IPS-18c (cell line): ENCODE results near the gene SMCP.

ENCODE experiments used
- H3K4me3 ChIP-seq: 2 replicates; pipeline ENCODE4 v1.7.0; 2013; ENCODE audit warnings: low read depth, mild to moderate bottlenecking, low read length, moderate library complexity; ENCODE audit not compliant: insufficient read depth
- H3K9me3 ChIP-seq: one replicate; pipeline ENCODE4 v1.6.1; 2013; ENCODE audit warnings: mild to moderate bottlenecking, low read length, moderate library complexity; ENCODE audit not compliant: control insufficient read depth, insufficient read depth

The SMCP gene

DNA sequence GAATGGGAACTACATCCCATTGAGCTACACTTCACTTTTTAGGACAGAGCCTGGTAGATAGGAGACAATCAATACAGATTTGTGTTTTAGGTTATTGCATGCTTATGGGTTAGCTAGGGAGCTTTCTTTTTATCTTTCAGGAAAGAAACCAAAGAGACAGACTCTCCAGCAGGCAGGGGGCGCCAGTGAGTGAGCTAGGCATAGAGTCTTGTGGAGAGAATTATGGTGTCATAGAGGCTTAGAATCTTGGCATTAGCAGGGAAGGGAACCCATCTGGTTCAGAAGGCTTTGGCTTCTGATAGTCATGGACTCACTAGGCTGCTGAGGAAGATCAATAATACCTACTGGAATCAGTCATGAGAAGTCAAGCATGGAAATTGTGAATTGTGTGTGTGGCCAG, at the start of gene SMCP:
Gene SMCP (plus strand): TSS at position 281 of the 400 bp plus-strand sequence. CDS start 6,101 bp downstream, outside the sequence.
- H3K9me3 ChIP-seq, result peaks cover 3% of the 10 kb centered on the region
- no peak within 1 kb of the TSS for H3K4me3 ChIP-seq

DNA sequence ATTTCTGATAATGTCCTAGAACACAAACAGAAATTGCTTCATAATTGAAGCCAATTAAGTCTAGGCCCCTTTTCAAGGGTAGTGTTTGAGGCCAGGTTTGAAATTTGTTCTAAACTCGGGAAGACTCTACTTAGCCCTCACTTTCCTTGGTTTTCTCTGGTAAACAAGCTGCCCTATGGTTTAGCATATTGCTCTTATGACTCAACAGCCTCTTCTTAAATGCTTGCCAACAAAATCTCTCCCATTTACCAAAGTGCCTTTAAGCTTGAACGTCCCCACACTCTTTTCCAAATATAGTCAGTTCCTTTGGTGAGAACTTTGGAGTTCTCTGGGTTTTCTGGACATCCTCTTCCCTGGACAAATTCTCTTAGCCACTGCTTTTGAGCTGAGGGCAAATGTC, 41.3 kb upstream of the SMCP start:
- Histone ChIP-seq H3K4me3 (no peak overlapping the region), H3K9me3 (peaks cover 2% of the 10 kb centered on the region)

DNA sequence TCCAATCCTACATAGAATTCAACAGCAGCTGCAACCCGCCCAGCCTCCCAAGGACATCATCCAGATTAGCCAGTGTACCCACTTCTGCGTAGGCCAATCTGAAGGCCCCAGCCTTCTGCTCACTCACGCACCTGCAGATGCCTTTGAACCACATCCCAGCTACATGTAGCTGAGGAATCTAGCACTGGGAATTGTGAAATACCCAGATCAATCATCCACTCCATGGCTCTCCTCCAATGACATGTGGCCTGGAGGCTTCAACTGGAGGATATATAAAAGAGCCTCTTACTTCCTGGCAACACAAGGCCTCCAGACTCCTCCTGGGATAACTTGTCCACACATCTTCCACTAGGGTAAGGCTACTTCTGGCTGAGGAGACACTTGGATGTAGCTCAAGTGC, 35.6 kb upstream of the SMCP start, which contains the start of gene LCE6A:
Gene LCE6A (plus strand): TSS at position 301 of the 400 bp plus-strand sequence. CDS start 665 bp downstream, outside the sequence.
- peaks cover 11% of the 10 kb centered on the region for H3K9me3 ChIP-seq
- H3K4me3 ChIP-seq, result no peak within 1 kb of the TSS

DNA sequence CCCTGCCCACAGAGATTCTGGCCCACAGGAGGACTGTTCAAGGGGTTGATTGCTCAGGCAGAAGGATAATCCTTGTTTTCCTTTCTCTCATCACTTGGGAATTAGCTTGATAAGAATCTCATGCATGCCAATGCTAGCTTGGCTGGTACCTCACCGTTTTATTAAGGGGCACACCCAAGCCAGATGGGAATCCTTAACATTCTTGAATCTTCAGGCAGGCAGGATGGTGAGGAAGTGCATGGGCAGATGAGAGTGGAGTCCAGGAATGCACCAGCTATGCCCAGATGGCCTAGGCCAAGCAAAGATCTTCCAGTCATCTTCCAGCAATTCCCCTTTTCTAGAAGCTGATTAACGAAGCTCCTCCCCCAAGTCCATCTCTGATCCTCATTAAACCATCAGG, 22.5 kb upstream of the SMCP start:
- Histone ChIP-seq H3K4me3 (no peak overlapping the region), H3K9me3 (peaks cover 2% of the 10 kb centered on the region)

DNA sequence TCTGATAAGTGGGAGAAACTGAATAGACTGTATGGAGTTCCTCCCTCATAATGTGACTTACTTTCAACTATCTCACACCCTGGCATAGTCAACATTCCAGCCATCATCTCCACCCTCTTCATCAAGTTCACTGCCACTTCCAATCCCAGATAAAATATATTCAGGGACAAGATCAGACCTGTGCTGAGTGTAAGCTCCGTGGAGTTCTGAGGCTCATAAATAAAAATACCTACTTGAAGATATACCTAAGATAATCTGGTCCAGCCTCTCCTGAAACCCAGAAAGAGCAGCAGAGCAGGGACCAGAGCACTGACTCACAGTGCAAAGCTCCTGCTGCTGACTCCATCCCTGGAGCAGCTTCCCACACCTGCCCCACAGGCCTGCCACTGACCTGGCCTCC, 20.1 kb upstream of the SMCP start:
- Histone ChIP-seq H3K9me3 (peaks cover 2% of the 10 kb centered on the region), H3K4me3 (no peak overlapping the region)

DNA sequence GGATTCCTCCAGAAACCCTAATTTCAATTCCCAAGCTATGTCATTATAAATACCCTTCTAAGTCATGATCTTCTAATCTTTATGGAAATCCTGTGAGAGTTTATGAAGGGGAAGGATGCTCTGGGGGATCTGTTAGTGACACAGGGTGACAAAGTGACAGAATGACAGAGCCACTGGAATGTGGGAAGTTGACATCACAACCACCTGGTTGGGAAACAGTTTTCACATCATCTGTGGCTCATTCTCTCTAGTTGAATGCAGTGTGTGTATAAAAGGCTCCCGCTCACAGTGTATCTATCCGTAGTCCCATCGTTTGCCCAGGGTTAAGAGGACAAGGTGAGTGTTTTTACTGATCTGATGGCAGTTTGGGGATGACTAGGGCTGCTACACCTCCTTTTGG, 18.4 kb upstream of the SMCP start, which contains the start of gene LCE7A:
Gene LCE7A (plus strand): TSS at position 301 of the 400 bp plus-strand sequence. CDS start 702 bp downstream, outside the sequence.
- H3K9me3 ChIP-seq, result peaks cover 2% of the 10 kb centered on the region
- no peak within 1 kb of the TSS for H3K4me3 ChIP-seq

- no peak overlapping the region for H3K4me3 ChIP-seq
Observed at GRCh38 chr1:152860129-152860528, 18.0 kb upstream of the SMCP start.

DNA sequence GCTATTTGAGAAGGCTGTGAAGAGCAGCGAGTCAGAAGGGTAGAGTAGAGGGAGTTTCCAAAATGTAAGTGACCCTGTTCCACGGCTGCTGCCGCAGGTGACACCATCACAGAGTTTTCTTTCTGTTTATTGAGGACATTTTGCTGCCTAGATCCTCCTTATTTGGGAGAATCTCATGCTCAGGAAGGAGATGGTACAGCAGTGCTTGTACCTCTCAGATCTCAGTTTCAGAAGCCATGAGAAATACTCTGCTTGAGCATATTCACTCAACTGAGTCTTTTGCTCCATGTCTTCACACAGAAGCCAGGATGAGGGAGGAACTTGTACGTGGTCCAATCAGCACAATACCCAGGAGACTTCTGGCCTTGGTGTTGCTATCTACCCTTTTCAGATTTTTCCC, 16.7 kb upstream of the SMCP start:
- H3K9me3 ChIP-seq, result no peaks in the 10 kb centered on the region
- H3K4me3 ChIP-seq, result no peak overlapping the region

More at GRCh38 chr1:152860129-152860528, 18.0 kb upstream of the SMCP start:
- H3K9me3 ChIP-seq, result peaks cover 2% of the 10 kb centered on the region

DNA sequence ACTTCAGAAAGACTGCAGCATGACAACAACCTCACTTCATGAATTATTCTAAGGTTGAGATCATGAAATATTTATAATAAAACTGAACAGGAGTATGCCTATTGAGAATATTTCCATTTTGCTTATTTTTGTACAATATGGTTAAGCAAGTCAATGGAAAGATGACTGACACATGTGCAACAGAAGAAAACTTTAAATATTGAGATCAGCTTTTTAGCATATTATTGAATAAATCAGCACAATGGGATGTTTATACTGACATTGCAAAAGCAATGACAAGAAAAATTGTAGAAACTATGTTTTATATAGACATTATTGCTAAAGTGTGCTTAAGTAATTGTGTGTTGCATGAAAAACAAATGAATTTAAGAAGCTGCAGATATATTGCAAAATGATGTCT, 13.7 kb upstream of the SMCP start:
- Histone ChIP-seq H3K9me3 (no peaks in the 10 kb centered on the region), H3K4me3 (no peak overlapping the region)

- H3K4me3 ChIP-seq, result no peak overlapping the region
- H3K9me3 ChIP-seq, result no peaks in the 10 kb centered on the region
Observed at GRCh38 chr1:152866321-152866720, 11.8 kb upstream of the SMCP start.

DNA sequence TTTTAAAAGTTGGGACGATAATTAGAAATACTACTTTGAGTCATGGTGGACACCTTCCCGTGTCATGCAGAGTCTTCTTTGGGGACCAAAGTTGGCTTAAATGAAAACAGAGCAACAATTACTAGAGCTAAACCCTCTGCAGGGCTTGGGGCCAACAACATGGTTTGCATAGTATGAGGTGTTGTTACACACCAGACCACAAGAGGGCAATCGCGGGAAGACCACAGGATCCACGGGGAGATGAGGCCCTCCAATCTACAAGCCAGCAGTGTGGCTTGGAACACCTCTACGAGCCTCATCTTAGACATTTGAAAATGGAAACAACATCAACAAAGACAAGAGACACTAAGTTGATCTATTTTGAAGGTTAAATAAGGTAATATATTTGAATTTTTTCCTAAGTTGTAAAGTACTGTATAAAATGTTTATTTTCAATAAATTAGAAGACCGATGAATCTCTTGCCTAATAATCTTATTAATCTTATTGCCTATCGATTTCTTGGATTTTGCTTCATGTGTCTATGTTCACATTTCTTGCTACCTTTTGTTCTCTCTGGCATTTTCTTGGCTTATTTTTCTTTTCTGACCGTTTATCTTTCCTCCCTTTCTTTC, 8.2 kb upstream of the SMCP start:
- no peaks in the 10 kb centered on the region for H3K9me3 ChIP-seq
- H3K4me3 ChIP-seq, result no peak overlapping the region

DNA sequence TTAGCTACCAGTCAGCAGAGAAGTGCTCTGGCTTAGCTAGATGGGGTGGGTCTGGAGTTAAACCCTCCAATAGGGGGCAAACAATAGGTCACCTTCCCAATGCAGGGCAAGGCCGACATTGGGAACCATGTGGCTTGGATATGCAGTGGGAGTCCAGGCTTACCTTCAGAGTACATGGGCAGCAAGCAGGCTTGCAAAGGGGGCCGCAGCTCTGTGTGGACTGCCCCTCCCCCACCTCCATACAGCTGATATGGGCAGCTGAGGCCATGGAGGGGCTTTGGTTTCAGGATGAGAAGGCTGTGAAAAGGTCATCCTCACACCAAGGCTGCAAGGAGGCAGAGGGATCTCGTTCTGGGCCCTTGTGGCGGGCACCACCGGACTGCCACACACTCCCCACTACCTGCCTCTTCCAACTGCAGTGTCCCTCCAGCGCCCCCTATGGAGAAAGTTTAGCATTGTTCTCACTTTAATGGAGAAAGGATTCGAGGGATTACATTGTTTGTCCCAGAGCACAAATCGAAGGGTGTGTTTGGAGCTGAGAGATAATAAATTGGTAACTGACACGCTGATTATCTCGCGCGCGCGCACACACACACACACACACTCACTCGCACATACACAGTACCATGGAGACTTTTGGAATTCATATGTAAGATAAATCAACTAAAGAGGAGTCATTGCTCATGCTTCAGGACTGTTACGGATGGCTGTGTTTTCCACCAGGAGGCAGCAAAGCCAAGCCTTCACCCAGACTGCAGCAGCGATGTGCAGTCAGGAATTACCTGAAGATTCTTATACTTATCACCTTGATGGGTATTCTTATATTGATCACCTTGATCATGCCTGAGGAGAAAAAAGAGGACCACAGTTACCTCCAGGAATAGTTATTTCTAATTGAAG, 7.0 kb upstream of the SMCP start:
- H3K4me3 ChIP-seq, result no peak overlapping the region
- no peaks in the 10 kb centered on the region for H3K9me3 ChIP-seq

DNA sequence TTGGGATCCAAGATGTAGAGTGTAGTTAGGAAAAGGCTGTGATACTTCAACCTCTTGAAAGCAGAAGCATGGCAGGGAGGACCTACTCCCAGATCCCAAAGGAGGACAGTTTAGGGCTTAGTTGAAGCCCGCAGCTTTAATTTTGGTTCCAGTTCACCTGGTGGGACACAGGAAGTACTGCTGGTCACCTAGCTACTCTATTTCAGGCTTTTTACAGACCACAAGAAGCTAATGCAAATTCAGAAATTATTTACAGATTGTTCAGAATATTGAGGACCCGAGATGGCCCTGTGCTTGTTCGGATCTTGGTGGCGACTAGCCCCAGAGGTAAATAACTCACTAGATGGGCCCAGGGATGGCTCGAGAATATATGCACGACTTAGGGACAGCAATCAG, 6.4 kb upstream of the SMCP start:
- H3K4me3 ChIP-seq, result no peak overlapping the region
- no peaks in the 10 kb centered on the region for H3K9me3 ChIP-seq

- Histone ChIP-seq H3K4me3 (no peak overlapping the region), H3K9me3 (no peaks in the 10 kb centered on the region)
Observed at GRCh38 chr1:152873495-152873894, 4.6 kb upstream of the SMCP start.

- Histone ChIP-seq H3K4me3 (no peak overlapping the region), H3K9me3 (peaks cover 3% of the 10 kb centered on the region)
Observed at GRCh38 chr1:152876827-152877226, 1.3 kb upstream of the SMCP start.

GRCh38 chr1:152879559-152880198, 1.6 kb downstream of the SMCP start:
- peaks cover 3% of the 10 kb centered on the region for H3K9me3 ChIP-seq
- H3K4me3 ChIP-seq, result no peak overlapping the region

GRCh38 chr1:152880316-152880715, 2.2 kb downstream of the SMCP start:
- H3K4me3 ChIP-seq, result no peak overlapping the region
- H3K9me3 ChIP-seq, result peaks cover 3% of the 10 kb centered on the region

GRCh38 chr1:152880907-152881306, 2.8 kb downstream of the SMCP start:
- Histone ChIP-seq H3K4me3 (no peak overlapping the region), H3K9me3 (peaks cover 3% of the 10 kb centered on the region)
